Stimulated activated CD8-positive, alpha-beta memory T cell treated with anti-CD3 and anti-CD28 coated beads, Interleukin-4, amount 100 ng/mL, for 48 hours (primary cell): ENCODE measurements around the gene SLC35B3.
"Not testable (repeated sequence)": the region's sequence is repeated elsewhere in the genome, so short reads cannot be mapped to it uniquely, and the experiment has no call there.

Experiments
- DNase-seq: peaks from one replicate; pipeline ENCODE4 v3.0.0-alpha.2; 2020

Gene SLC35B3

DNA sequence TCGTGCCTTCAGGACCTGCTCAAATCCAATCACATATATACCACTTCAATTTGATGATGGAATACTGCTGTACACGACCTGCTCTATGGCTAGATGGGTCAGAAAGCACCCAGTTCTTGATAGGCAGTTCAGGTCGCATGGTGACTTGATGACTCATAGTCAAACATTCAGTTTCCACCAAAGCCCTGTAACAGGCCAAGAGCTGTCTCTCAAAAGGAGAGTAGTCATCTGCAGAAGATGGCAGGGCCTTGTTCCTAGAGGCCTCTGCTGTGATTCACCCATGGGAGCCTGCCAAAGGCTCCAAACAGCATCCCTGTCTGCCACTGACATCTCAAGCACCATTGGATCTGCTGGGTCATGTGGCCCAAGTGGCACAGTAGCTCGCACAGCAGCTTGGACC is 29.4 kb downstream of the SLC35B3 start:
- DNase-seq: not testable (repeated sequence)

DNA sequence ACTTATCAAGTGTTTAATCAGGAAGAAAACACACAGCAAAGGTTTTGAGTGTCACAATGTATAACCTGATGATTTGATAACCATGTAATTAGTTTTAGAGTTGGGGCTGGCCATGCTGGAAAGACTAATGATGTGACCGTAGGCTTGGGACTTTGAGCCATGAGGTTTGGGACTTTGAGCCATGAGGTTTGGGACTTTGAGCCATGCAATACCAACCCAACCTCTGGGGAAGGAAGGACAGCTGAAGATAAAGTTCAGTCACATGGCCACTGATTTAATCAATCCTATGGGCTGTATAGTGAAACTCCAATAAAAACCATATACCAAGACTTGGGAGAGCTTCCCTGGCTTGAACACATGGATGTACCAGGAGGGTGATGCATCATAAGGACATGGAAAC is 32.8 kb downstream of the SLC35B3 start:
- DNase-seq: no peak

DNA sequence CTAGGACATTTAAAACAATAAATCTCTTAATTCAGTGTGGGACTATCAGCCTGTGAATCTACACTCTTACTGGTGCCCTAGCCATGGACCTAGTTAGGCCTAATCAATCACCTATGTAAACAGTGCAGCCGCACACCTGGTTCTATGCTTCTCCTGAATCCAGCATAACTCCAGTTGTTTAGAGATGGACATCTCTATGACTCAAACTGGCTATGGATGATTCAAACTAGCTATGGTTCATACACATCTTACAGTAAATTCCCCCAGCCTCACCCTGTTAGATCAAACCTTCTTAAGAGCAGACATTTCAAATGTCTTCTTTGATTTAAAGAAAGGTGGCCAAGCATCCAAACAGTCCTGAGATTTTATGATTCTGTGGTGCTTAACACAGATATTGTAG is 34.7 kb downstream of the SLC35B3 start:
- no peak for DNase-seq

DNA sequence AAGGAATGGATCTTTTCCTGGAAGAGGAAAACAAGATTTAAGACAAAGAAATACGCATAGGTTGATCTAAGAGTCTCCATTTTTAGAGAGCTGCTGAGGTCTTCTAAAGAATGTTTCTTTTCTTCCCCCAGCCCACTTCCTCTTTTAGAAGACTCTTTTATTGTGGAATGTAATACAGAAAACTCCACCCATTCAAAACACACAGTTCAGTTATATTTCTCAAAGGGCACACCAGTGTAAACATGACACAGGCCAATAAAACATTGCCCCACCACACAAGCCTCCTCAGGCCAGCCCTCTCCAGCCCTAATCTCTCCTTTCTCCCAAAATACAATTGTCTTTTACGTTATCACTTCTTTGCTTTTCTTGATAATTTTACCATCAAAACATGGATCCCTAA is 42.8 kb downstream of the SLC35B3 start:
- DNase-seq: no peak

DNA sequence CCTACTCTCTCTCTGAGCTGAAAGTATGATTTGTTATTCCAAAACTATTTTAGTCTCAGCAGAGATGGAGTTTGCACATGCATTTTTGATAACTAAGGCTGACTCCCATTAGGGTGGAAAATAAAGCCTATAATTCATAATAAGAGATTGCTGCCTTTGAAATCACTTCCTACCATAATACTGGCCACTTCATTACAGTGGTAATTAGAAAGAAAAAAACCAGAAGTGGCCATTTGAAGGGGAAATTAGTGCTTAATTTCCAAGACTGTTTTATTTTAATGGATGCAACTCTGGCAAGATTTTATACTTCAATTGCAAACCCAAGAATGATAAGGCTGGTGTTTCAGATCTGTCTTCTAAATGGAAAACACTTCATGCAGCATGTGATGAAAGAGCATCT is 43.4 kb downstream of the SLC35B3 start:
- no peak for DNase-seq

DNA sequence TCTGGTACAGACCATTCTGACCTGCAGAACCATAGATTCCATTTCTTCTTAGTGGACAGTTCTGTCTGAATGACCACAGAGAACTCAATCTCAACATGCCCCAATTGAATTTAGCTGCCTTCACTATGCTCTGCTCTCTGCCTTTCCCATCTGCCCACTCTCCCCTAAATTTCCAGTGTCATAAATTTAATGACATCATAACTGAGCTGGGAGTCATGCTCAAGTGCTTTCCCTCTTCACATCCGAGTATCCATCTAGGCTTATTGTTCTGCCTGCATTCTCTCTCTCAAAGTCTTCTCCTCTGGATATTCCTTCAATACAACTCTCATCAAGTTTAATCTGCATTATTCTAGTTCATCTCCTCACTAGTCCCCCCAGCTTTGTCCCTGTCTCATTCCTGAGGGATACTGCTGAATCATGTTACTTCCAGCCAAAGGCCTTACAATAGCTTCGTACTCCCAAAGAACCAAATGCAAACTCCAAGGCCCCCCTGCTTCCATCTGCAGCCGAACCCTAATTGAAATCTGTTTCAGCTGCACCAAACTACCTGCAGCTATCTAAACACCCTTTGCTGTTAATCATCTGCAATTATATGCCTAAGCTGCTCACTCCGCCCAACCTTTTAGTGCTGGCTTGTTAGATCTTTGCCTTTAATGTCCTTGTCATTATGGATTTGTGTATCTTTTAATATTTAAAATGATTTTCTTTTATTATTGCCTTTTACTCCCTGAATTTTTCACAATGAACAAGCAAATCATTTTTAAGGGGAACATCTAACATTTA is 46.1 kb downstream of the SLC35B3 start:
- no peak for DNase-seq

DNA sequence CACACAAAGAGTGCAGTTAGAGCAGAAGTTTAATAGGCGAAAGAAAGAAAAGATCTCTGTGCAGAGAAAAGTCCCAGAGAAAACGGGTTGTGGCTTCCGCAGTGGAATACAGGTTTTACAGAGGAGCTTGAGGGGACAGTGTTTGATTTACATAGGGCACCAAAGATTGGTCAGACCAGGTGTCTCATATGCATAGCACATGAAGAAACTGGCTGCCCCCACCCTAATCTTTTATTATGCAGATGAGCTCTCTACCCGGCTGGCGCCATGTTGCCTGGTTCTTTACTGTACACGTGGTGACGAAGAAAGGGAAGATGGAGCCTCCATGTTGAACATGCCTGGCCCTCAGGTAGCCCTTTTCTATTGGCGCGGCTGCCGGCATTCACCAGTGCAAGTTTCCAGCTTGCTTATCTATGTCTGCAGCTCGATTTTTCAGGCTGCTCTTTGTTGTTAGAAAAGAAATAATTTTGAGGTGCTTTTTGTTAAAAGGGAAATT is 47.4 kb downstream of the SLC35B3 start:
- no peak for DNase-seq

DNA sequence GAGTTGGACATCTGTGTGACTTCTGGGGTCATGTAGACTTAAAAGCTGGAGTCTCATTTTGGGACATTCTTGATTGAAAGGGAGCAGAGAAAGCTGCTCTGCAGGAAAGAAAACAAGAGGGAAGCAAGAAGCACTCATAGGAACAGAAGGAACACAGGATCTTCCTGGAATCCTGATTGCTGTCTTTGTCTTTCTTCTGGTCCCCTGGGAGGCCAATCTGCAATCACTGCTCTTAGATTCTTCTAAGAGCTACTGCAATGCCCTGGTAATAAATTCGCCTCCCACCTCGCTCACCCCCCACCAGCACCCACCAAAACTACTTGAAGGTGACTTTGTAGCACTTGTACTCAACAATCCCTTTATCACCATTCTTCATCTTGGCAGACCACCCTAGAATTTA is 51.8 kb downstream of the SLC35B3 start:
- no peak for DNase-seq

DNA sequence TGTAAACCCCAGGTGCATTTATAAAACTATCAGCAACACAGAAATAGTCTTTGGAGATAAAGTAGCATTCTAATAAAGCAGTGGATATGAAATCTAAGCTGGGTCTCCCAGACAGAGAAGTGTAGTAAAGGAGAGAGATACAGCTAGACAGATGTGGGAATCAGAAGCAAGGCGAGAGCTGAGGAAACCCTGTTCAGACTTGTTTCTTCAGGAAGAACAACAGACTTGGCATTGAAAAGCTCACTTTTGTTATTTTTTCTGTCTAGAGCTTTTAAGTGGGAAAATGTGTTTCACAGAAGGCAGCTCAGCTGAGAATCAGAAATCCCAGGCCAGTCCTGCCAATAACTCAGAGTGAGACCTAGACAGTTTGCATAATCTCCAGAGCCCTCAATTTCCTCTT is 52.9 kb downstream of the SLC35B3 start:
- no peak for DNase-seq

DNA sequence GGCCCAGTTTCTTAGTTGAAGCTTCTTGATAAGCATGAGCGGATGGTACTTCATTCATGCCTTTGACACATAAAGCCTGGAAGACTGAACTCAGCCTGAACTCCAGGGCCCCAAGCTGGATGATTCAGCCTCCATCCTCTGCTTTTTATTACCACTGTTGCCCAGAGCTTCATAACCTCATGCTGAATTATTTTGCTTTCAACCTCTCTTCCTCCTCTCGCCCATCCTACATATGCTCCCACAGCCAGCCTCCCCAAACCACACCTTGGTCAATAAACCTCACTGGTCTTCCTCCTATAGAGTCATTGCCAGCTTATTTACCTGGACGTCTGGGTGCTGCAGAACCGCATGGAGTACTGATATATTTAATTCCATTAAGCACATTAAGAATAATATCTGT is 59.4 kb downstream of the SLC35B3 start:
- no peak for DNase-seq
